ENCODE data around the gene MAN2C1. TPM values are rescaled to one million over a fixed set of nuclear protein-coding genes. Genes with fewer than 3 reads are reported as not detected.

Gene MAN2C1
- total RNA-seq, result 100 to 1,000 TPM in 1 of 2 donors, 10 to 100 TPM in 1; 89.6 to 131 TPM

DNA sequence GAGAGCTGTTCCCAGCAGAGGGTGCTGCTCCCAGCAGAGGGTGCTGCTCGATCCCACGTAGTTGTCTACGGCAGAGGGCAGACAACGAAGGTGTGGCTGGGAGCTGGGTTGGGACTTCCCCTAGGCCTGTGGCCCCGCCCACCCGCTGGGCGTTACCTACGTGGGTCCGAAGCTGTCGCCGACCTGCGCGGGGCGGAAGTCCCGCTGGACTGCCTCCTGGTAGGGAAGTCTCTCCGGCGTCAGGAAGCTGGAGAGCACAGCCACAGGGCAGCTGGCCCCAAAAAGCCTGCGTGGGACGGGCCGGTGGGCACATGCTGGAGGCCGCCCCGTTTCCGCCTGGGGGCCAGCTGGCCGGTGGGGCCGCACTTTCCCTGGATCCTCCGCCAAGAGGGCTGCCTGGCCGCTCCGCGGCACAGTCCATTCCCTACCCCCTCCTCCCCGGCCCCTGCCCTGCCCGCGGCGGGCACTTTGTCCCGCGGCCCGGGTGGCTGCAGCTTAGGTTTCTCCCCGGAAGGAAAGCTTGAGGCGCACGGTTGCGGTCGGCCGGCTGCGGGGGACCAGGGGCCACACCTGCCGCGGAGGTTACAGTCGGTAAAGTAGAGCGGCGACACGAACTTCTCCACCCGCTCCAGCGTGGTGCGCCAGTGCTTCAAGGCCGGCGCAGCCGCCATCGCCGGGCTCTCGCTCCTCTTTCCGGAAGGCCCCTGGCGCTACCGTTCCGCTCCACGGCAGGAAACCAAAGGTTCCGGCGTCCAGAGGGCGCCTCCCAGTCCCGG lies at the start of gene MAN2C1:
Gene MAN2C1, minus strand, starts transcription at position 695 of the 776 bp plus-strand sequence. Its CDS starts 24 bp downstream, at position 671.

GRCh38 chr15:75346796-75347221 lies 21.6 kb downstream of the MAN2C1 start, which contains the start of gene NEIL1:
TSS of gene NEIL1 (plus strand) at chr15:75347039. CDS start at chr15:75348906, 1,867 bp downstream.

DNA sequence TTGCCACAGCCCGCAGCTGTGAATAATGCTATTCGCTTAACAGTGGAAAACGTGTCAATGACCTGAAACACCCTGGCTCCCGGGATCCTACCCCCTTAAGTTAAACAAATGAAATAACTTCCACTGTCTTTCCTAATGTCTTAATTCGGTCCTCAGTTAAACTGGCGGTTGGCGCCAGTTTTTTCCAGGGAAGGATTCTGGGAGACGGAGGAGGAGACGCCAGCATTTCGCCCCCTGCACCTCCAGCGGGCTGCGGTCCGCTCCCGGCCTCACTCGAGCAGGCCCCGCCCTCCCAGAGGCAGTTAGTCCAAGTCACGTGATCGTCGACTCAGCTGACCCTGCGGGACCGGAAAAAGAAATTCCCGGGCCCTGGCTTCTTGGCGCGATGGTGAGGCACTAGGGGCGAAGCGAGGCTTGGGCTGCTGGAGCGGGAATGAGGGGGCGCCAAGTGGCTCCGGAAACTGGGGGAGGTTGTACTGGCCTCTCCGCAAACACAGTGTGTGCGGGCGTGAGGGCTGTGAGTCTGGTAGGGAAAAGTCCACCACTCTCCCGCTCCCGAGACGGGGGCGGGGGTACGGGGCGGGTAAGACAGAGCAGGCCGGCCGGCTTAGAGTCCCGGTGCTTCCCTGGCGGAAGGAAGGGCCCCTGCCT lies 32.6 kb downstream of the MAN2C1 start, which contains the start of gene COMMD4:
Gene COMMD4, plus strand, starts transcription at position 359 of the 651 bp plus-strand sequence. Its CDS starts 27 bp downstream, at position 386.

Other genes with a start within 250 kb of the MAN2C1 start
- gene C15orf39, start 166.7 kb downstream of the MAN2C1 start, total RNA-seq, result 10 to 100 TPM; 11.7 to 17.0 TPM
- gene GOLGA6C, start 110.3 kb downstream of the MAN2C1 start, total RNA-seq, result not detected
- under 1 TPM in 1 of 2 donors, not detected in 1; under 0.01 TPM for gene GOLGA6D, start 85.8 kb downstream of the MAN2C1 start, total RNA-seq
- gene COMMD4, start 32.5 kb downstream of the MAN2C1 start, total RNA-seq, result 100 to 1,000 TPM; 130 to 190 TPM
- 1 to 10 TPM; 5.7 to 8.6 TPM for gene NEIL1, start 21.6 kb downstream of the MAN2C1 start, total RNA-seq
- gene SIN3A, start 83.1 kb upstream of the MAN2C1 start, total RNA-seq, result 10 to 100 TPM; 18.9 to 28.6 TPM
- 10 to 100 TPM; 18.2 to 29.3 TPM for gene PTPN9, start 210.7 kb upstream of the MAN2C1 start, total RNA-seq